ENCODE measurements around the gene ARHGAP35.

DNA sequence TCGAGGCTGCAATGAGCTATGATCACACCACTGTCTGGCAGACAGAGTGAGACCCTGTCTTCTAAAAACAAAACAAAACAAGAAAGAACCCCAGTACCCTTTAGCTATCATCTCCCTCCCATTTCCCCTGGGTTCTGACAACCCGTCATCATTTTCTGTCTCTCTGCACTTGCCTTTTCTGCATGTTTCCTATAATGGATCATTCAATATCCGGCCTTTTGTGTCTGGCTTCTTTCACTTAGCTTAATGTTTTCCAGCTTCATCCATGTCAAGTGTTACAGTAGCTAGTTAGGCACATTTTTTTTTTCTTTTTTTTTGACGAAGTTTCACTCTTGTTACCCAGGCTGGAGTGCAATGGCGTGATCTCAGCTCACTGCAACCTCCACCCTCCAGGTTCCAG, 26.7 kb upstream of the ARHGAP35 start:
- TF ChIP-seq CTCF (IDR thresholded peaks at IDR 0.05; ENCODE audit: extremely low read depth in 1 of 2, insufficient read depth in 1 of 2, low read depth in 1 of 2, low read length in 2 of 2) (no peak), MYC (IDR thresholded peaks at IDR 0.05; ENCODE audit: low read depth, low read length) (no peak)
- TF ChIP-seq, protein P1, sequence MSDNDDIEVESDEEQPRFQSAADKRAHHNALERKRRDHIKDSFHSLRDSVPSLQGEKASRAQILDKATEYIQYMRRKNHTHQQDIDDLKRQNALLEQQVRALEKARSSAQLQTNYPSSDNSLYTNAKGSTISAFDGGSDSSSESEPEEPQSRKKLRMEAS (IDR thresholded peaks at IDR 0.05; ENCODE audit: insufficient read depth, insufficient read length) = no peak
